PC-3 (cell line): ENCODE measurements around the gene KRT2. TPM values are rescaled to one million over a fixed set of nuclear protein-coding genes. Genes with fewer than 3 reads are reported as not detected.

Source experiments
- ATAC-seq: fragments of 200-7000 bp; cut with Tn5 transposase; 2 replicates; pipeline ENCODE4 v1.9.1; 2020; ENCODE audit warnings: mild to moderate bottlenecking, moderate library complexity
- BruUV-seq: library from RNA; stranded (reverse); fragments of 400-500 nt; replicated peaks from 2 replicates; lab custom pipeline; 2021; lab: Mats Ljungman, UMichigan
- CTCF ChIA-PET: fragments of 300-600 bp; sonication (Branson Sonifier 250); formaldehyde crosslinking; loops from one replicate; lab custom pipeline; 2022; ENCODE audit warnings: antibody characterized with exemption; lab: Charles Lee
- POLR2A ChIA-PET: fragments of 300-600 bp; sonication (Branson Sonifier 250); formaldehyde crosslinking; loops from one replicate; lab custom pipeline; 2022; ENCODE audit warnings: antibody characterized with exemption; ENCODE audit not compliant: unreplicated experiment; lab: Charles Lee
- DNase-seq: peaks from one replicate; pipeline ENCODE4 v3.0.0-alpha.2; 2015
- H2AFZ ChIP-seq: fragments of 300-600 bp; sonication (generic); 2 replicates; pipeline ENCODE4 v1.6.0; 2016; ENCODE audit warnings: antibody characterized with exemption, low read length
- H3F3A ChIP-seq: fragments of 300-600 bp; sonication (generic); one replicate; pipeline ENCODE4 v1.6.0; 2017; ENCODE audit warnings: antibody characterized with exemption, low read length, control low read depth, mild to moderate bottlenecking; ENCODE audit not compliant: unreplicated experiment
- H3K27ac ChIP-seq: fragments of 300-600 bp; sonication (generic); 2 replicates; pipeline ENCODE4 v1.5.1; 2016; ENCODE audit warnings: mild to moderate bottlenecking, low read length
- H3K27me3 ChIP-seq: fragments of 300-600 bp; sonication (generic); 2 replicates; pipeline ENCODE4 v1.6.1; 2016; ENCODE audit warnings: low read length, mixed read lengths
- H3K36me3 ChIP-seq: fragments of 300-600 bp; sonication (generic); 2 replicates; pipeline ENCODE4 v1.6.1; 2016; ENCODE audit warnings: low read depth, mixed run types, low read length, mixed read lengths
- H3K4me1 ChIP-seq: fragments of 300-600 bp; sonication (generic); 2 replicates; pipeline ENCODE4 v1.5.1; 2016; ENCODE audit warnings: low read length; ENCODE audit not compliant: insufficient read depth
- H3K4me2 ChIP-seq: fragments of 300-600 bp; sonication (generic); 2 replicates; pipeline ENCODE4 v1.6.0; 2016; ENCODE audit warnings: low read length
- H3K4me3 ChIP-seq: fragments of 300-600 bp; sonication (generic); 2 replicates; pipeline ENCODE4 v1.5.1; 2016; ENCODE audit warnings: mild to moderate bottlenecking, low read length, mixed read lengths
- H3K79me2 ChIP-seq: fragments of 300-600 bp; sonication (generic); 2 replicates; pipeline ENCODE4 v1.6.1; 2017; ENCODE audit warnings: low read length, mixed read lengths
- H3K9ac ChIP-seq: fragments of 300-600 bp; sonication (generic); 2 replicates; pipeline ENCODE4 v1.6.0; 2016; ENCODE audit warnings: mild to moderate bottlenecking, low read length
- H3K9me2 ChIP-seq: fragments of 300-600 bp; sonication (generic); replicated peaks from 2 replicates; pipeline ENCODE4 v1.6.1; 2016; ENCODE audit warnings: mixed run types, low read length, mixed read lengths
- H3K9me3 ChIP-seq: fragments of 300-600 bp; sonication (generic); 2 replicates; pipeline ENCODE4 v1.6.1; 2016; ENCODE audit warnings: low read length, mixed read lengths
- H4K20me1 ChIP-seq: fragments of 300-600 bp; sonication (generic); 2 replicates; pipeline ENCODE4 v1.6.1; 2016; ENCODE audit warnings: low read length, mixed read lengths
- CTCF ChIP-seq: fragments of 300-600 bp; sonication (generic); conservative IDR thresholded peaks from 2 replicates; pipeline ENCODE4 v1.5.1; 2017; ENCODE audit warnings: antibody characterized with exemption, low read depth, mild to moderate bottlenecking, low read length
- EZH2 ChIP-seq: fragments of 300-600 bp; sonication (generic); IDR thresholded peaks from one replicate; pipeline ENCODE4 v1.6.1; 2017; ENCODE audit warnings: antibody characterized with exemption, mild to moderate bottlenecking, low read length; ENCODE audit not compliant: unreplicated experiment
- EZH2phosphoT487 ChIP-seq: fragments of 300-600 bp; sonication (generic); IDR thresholded peaks from 2 replicates; pipeline ENCODE4 v1.6.1; 2018; ENCODE audit warnings: mild to moderate bottlenecking, antibody characterized with exemption, low read length, borderline replicate concordance
- intact Hi-C: fragments of 100-400 bp; cut with micrococcal nuclease; formaldehyde crosslinking; loops from 2 replicates; pipeline ENCODE4 v1.9.0; 2023
- total RNA-seq: library from RNA; depleted of rRNA; stranded (reverse); fragments of >200 nt; gene quantifications from 2 replicates; pipeline ENCODE4 v1.2.3, GENCODE V29; 2014; rRNA removed

Gene KRT2
- total RNA-seq, 1 experiment from 2014 or later: not detected

GRCh38 chr12:52600071-52600470 lies 51.9 kb downstream of the KRT2 start:
- no peaks in the 10 kb centered on the region for H3K9me3 ChIP-seq
- TF ChIP-seq CTCF: no peak
- TF ChIP-seq EZH2: no peak
- TF ChIP-seq EZH2phosphoT487: no peak
- ChIA-PET CTCF (no interaction called here), POLR2A (no interaction called here)
- H3K4me1 ChIP-seq: no peaks in the 10 kb centered on the region; the same call in 1 of the 2 replicates
- no peaks in the 10 kb centered on the region for H3F3A ChIP-seq
- no peaks in the 10 kb centered on the region for H3K9me2 ChIP-seq
- no peak overlapping the region for H3K9ac ChIP-seq
- DNase-seq (no peak), ATAC-seq (no peak)
- BruUV-seq: no TSS peak
- no peak overlapping the region for H3K4me2 ChIP-seq
- intact Hi-C loops: no loop called here
- peaks cover 28% of the 10 kb centered on the region for H3K27me3 ChIP-seq
- H4K20me1 ChIP-seq: no peaks in the 10 kb centered on the region
- no peaks in the 10 kb centered on the region for H3K79me2 ChIP-seq
- H3K27ac ChIP-seq: no peak overlapping the region
- no peaks in the 10 kb centered on the region for H3K36me3 ChIP-seq
- H2AFZ ChIP-seq: no peak overlapping the region
- no peak overlapping the region for H3K4me3 ChIP-seq

- Histone ChIP-seq H3K9ac (no peak overlapping the region), H3K9me2 (no peaks in the 10 kb centered on the region), H2AFZ (no peak overlapping the region), H3K4me1 (no peaks in the 10 kb centered on the region; the same call in 1 of the 2 replicates), H3K27me3 (peaks cover 28% of the 10 kb centered on the region), H3K27ac (no peak overlapping the region), H3F3A (no peaks in the 10 kb centered on the region), H4K20me1 (no peaks in the 10 kb centered on the region), H3K79me2 (no peaks in the 10 kb centered on the region), H3K4me2 (no peak overlapping the region), H3K36me3 (no peaks in the 10 kb centered on the region), H3K4me3 (no peak overlapping the region), H3K9me3 (no peaks in the 10 kb centered on the region)
- ChIA-PET CTCF (no interaction called here), POLR2A (no interaction called here)
- no peak for TF ChIP-seq CTCF
- TF ChIP-seq EZH2: no peak
- no peak for TF ChIP-seq EZH2phosphoT487
- intact Hi-C loops: no loop called here
- no TSS peak for BruUV-seq
- ATAC-seq (no peak), DNase-seq (no peak)
These were observed 53.0 kb downstream of the KRT2 start for GRCh38 chr12:52598966-52599365.

Other genes starting within 250 kb of the KRT2 start
- 0.29 TPM in 1 of 2 replicates, not detected in the other for gene KRT82, start 245.9 kb downstream of the KRT2 start, total RNA-seq
- gene KRT75, start 217.8 kb downstream of the KRT2 start, total RNA-seq: 32.8 and 38.5 TPM in 2 replicates
- 7.7 and 8.5 TPM in 2 replicates for gene KRT6B, start 200.1 kb downstream of the KRT2 start, total RNA-seq
- not detected in 2 replicates for gene KRT6C, start 178.4 kb downstream of the KRT2 start, total RNA-seq
- gene KRT6A, start 159.0 kb downstream of the KRT2 start, total RNA-seq: 46.3 and 61.2 TPM in 2 replicates
- not detected in 2 replicates for gene KRT5, start 131.8 kb downstream of the KRT2 start, total RNA-seq
- not detected in 2 replicates for gene KRT71, start 99.1 kb downstream of the KRT2 start, total RNA-seq
- gene KRT74, start 78.4 kb downstream of the KRT2 start, total RNA-seq: not detected in 2 replicates
- not detected in 2 replicates for gene KRT72, start 50.7 kb downstream of the KRT2 start, total RNA-seq
- gene KRT73, start 33.7 kb downstream of the KRT2 start, total RNA-seq: not detected in 2 replicates
- gene KRT1, start 28.2 kb upstream of the KRT2 start, total RNA-seq: not detected in 2 replicates
- gene KRT77, start 51.3 kb upstream of the KRT2 start, total RNA-seq: not detected in 2 replicates
- gene KRT76, start 125.1 kb upstream of the KRT2 start, total RNA-seq: not detected in 2 replicates
- 0.17 and 0.33 TPM in 2 replicates for gene KRT3, start 143.9 kb upstream of the KRT2 start, total RNA-seq
- 20.7 and 23.0 TPM in 2 replicates for gene KRT4, start 161.9 kb upstream of the KRT2 start, total RNA-seq
- gene KRT79, start 182.1 kb upstream of the KRT2 start, total RNA-seq: 0.46 TPM in 1 of 2 replicates, not detected in the other
- gene KRT78, start 196.8 kb upstream of the KRT2 start, total RNA-seq: 0.12 and 0.15 TPM in 2 replicates